GM12865 (cell line): ENCODE results near the gene CST7.

ENCODE experiments used
- DNase-seq: peaks from one replicate; pipeline ENCODE4 v3.0.0; 2010; ENCODE audit warnings: low read depth
- H3K4me3 ChIP-seq: 2 replicates; pipeline ENCODE4 v1.5.1; 2011; ENCODE audit warnings: mild to moderate bottlenecking, low read depth, low read length, control low read depth
- TF ChIP-seq, protein P1 (sequence below): IDR thresholded peaks from 2 replicates; pipeline ENCODE4 v1.5.1; 2011; ENCODE audit warnings: low read length, control low read depth, low read depth, inconsistent platforms; ENCODE audit not compliant: insufficient read depth; ENCODE audit errors: missing control alignments

CST7 gene

DNA sequence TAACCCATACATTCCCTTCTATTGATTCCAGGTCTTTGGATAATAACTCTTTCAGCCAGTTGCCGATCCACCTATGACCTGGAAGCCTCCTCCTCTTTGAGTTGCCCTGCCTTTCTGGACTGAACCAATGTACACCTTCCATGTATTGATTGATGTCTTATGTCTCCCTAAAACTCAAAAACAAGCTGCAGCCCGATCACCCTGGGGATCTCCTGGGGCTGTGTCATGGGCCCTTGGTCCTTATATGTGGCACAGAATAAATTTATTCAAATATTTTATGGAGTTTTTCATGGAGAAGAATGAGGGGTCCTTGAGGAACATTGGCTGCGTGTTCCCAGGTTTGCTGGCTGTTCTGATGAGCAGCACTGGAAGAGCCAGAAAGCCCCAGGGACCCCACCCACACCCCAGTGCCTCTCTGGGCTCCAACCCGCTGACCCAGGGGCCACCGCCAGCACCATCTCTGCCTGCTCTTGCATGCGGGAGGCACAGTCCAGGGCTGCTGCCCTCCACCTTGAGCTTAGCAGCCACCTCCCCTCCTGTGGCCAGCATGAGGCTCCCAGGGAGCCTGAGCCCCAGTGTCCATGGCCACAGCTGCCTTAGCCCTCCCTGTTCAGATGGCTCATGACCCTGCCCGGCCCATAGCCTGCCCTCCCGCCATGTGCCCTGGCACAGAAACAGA is 36.5 kb upstream of the CST7 start:
- DNase-seq, result no peak
- H3K4me3 ChIP-seq, result no peak overlapping the region
- TF ChIP-seq, protein P1, sequence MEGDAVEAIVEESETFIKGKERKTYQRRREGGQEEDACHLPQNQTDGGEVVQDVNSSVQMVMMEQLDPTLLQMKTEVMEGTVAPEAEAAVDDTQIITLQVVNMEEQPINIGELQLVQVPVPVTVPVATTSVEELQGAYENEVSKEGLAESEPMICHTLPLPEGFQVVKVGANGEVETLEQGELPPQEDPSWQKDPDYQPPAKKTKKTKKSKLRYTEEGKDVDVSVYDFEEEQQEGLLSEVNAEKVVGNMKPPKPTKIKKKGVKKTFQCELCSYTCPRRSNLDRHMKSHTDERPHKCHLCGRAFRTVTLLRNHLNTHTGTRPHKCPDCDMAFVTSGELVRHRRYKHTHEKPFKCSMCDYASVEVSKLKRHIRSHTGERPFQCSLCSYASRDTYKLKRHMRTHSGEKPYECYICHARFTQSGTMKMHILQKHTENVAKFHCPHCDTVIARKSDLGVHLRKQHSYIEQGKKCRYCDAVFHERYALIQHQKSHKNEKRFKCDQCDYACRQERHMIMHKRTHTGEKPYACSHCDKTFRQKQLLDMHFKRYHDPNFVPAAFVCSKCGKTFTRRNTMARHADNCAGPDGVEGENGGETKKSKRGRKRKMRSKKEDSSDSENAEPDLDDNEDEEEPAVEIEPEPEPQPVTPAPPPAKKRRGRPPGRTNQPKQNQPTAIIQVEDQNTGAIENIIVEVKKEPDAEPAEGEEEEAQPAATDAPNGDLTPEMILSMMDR, result no peak

DNA sequence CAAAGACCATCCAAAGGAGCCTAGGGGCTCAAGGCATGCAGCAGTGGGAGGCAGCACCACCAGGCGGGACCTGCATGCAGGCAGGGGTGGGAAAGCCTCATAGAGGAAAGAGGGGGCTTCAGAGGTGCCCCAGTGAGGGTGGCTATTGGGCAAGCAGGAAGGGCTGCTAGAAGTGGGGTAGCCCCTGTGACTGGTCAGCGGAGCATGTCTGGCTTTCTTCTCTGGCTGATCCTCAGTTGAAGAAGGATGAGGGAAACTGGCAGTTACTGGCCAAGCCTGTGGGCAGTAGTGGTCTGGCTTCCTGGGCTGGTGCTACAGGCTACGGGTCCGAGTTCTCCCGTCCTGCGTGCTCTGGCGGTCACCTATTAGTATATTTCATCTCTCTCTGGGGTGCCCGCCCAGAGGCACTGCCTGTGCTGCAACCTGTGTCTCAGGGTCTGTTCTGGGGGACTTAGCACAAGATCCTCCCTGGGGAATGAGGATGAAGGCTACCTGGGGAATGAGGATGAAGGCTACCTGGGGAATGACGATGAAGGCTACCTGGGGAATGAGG is 35.9 kb upstream of the CST7 start:
- TF ChIP-seq, protein P1, result no peak
- no peak for DNase-seq
- H3K4me3 ChIP-seq, result no peak overlapping the region

DNA sequence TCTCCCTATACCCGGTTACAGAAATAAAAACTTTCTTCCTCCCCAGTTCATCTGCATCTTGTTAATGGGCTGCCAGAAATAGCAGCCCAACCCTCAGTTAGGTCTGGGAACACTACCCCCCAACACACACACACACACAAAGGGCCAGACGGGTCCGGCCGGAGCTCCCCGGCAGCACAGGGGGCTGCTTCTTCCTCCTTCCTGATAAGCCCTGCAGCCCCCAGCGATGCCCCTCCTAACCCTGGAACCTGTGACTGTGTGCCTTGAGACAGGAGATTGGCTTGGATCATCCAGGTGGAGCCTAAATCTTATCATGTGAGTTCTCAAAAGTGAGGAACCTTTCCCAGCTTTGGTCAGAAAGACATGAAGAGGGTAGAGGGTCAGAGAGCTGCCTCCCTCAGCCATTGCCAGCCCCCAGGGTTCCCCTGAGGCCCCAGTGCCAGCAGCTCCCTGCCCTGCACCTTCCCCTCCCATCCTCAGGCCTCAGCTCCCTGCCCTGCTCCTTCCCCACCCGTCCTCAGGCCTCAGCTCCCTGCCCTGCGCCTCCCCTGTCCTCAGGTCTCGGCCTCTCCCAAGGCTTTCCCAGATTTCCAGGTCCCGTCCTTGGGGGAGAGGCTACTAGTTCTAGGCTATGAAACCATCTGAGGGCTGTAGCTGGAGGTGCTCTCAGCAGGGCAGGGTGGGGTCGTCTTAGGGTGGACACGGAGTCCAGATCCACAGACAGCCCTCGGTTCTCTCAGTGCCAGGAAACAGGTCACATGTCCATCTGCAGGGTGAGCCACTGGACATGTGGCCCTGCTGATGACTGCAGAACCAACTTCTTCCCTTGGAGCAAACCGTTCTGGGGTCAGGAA is 34.5 kb upstream of the CST7 start:
- no peak for DNase-seq
- H3K4me3 ChIP-seq, result no peak overlapping the region
- TF ChIP-seq, protein P1, result no peak

DNA sequence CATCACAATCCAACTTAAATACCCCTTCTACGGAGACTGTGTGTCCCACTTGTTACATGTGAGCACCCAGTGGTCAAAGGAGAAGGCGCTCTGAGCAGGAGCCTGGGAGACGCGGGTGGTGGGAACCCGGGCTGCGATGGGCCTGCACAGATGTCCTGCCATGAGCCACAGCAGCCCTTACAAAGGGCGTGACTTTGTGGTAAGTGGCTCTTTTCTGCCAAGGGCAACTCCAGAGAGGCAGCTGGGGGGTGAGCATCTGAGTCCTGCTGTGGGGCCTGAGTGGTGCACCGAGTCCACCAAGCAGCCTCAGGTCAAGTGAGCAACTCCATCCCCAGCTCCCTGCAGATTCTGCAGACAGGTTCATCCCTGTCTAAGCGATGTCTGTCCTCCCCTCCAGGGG is 33.6 kb upstream of the CST7 start:
- TF ChIP-seq, protein P1, result no peak
- no peak overlapping the region for H3K4me3 ChIP-seq
- no peak for DNase-seq

DNA sequence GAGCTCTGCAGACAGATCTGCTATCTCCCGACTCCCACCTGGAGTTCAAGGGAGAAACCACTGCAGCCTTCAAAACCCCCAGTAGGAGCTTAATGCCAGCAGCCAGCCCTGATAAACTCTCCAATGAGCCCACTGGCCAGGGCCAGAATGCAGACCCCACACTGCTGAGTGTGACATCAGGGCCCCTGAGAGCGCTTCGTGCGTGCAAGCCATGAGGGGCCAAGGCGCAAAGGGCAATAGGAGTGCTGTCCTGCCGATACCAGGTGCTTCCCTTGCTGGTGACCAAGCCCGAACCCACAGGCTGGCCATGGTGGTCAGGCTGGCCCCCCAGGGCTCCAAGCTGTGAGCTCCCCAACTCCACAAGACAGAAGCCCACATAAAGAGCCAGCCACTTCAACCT is 33.2 kb upstream of the CST7 start:
- TF ChIP-seq, protein P1, result no peak
- no peak for DNase-seq
- no peak overlapping the region for H3K4me3 ChIP-seq

DNA sequence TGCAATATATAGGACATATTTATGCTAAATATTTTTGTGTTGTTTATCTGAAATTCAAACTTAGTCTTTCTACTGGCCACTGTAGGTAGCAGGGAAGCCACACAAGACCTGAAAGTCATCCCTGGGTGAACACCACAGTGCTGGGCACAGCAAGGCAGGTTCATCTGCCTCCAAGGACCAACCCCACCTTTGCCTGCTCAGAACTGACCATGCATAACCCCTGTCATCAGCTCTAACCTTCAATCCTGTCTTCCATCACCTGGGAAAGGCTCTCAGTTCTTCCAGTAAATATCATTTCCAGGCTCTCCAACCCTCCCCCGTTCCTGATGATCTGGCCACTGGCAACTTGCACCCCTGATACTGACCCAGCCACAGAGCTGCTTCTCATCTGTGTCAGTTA is 32.7 kb upstream of the CST7 start:
- TF ChIP-seq, protein P1, result no peak
- DNase-seq, result no peak
- no peak overlapping the region for H3K4me3 ChIP-seq
